K562 (cell line): ENCODE measurements around the gene TMEM234. TPM values are rescaled to one million over a fixed set of nuclear protein-coding genes. Genes with fewer than 3 reads are reported as not detected.

Source experiments
- CC2D1A ChIP-seq: fragments of 450-650 bp; IDR thresholded peaks from 2 replicates; pipeline ENCODE4 v1.6.1; 2017; ENCODE audit warnings: mild to moderate bottlenecking
- GATAD2B ChIP-seq: fragments of 450-650 bp; IDR thresholded peaks from 2 replicates; pipeline ENCODE4 v1.6.1; 2017; ENCODE audit warnings: mild to moderate bottlenecking, borderline replicate concordance
- HDAC2 ChIP-seq: fragments of 450-650 bp; IDR thresholded peaks from 2 replicates; pipeline ENCODE4 v1.6.1; 2016; ENCODE audit warnings: mild to moderate bottlenecking
- KLF10 ChIP-seq: fragments of 250-450 bp; sonication (Bioruptor Pico); IDR thresholded peaks from 2 replicates; pipeline ENCODE4 v1.6.1; 2021; ENCODE audit warnings: matching md5 sums
- KLF16 ChIP-seq: IDR thresholded peaks from 2 replicates; pipeline ENCODE4 v1.6.1; 2016; ENCODE audit warnings: antibody characterized with exemption
- MCM3 ChIP-seq: fragments of 450-650 bp; IDR thresholded peaks from 2 replicates; pipeline ENCODE4 v1.6.1; 2016
- MEF2D ChIP-seq: conservative IDR thresholded peaks from 2 replicates; pipeline ENCODE4 v1.6.1; 2016; ENCODE audit warnings: low read depth, missing genetic modification characterization, missing compliant biosample characterization
- MYNN ChIP-seq, 2 experiments: sonication (generic); formaldehyde crosslinking in 1 of 2; IDR thresholded peaks; 2 replicates each; pipeline versions ENCODE4 v1.5.0 to v1.6.1; 2016 to 2020; ENCODE audit warnings: antibody characterized with exemption in 1 of 2, missing genetic modification reagents in 1 of 2
- NONO ChIP-seq, 2 experiments: fragments of 200-400 bp in 1 of 2; fragments of 450-650 bp in 1 of 2; formaldehyde crosslinking in 1 of 2; IDR thresholded peaks; 2 replicates each; pipeline ENCODE4 v1.6.1; 2017; ENCODE audit warnings: low read depth in 2 of 2, mild to moderate bottlenecking in 2 of 2, moderate library complexity in 2 of 2, low read length in 1 of 2
- PTBP1 ChIP-seq: fragments of 200-400 bp; formaldehyde crosslinking; IDR thresholded peaks from 2 replicates; pipeline ENCODE4 v1.6.1; 2017; ENCODE audit warnings: low read depth, low read length
- RBBP5 ChIP-seq: fragments of 200-600 bp; sonication (generic); IDR thresholded peaks from 2 replicates; pipeline ENCODE4 v1.6.1; 2012; ENCODE audit warnings: borderline replicate concordance, mild to moderate bottlenecking, low read length, control low read depth, inconsistent platforms; ENCODE audit not compliant: insufficient read depth, poor library complexity, severe bottlenecking
- SETDB1 ChIP-seq: IDR thresholded peaks from one replicate; pipeline ENCODE4 v1.6.1; 2012; ENCODE audit warnings: low read length, control low read depth, inconsistent platforms
- SMC3 ChIP-seq: conservative IDR thresholded peaks from 2 replicates; pipeline ENCODE4 v1.6.1; 2011; ENCODE audit warnings: low read depth, low read length, improper control_type of control experiment; ENCODE audit not compliant: insufficient read depth
- XRCC5 ChIP-seq: fragments of 200-400 bp; formaldehyde crosslinking; IDR thresholded peaks from 2 replicates; pipeline ENCODE4 v1.6.1; 2017; ENCODE audit warnings: low read depth, mild to moderate bottlenecking, low read length
- ZNF140 ChIP-seq: fragments of 250-450 bp; sonication (Bioruptor Pico); IDR thresholded peaks from 2 replicates; pipeline ENCODE4 v1.8.0; 2021; ENCODE audit warnings: moderate library complexity, mild to moderate bottlenecking, inconsistent platforms
- ZNF175 ChIP-seq: fragments of 200-800 bp; sonication (Bioruptor generic); IDR thresholded peaks from 2 replicates; pipeline ENCODE4 v1.6.1; 2016; ENCODE audit warnings: low read depth, mild to moderate bottlenecking, missing genetic modification characterization, missing compliant biosample characterization
- ZNF24 ChIP-seq: fragments of 450-650 bp; IDR thresholded peaks from 2 replicates; pipeline ENCODE4 v1.6.1; 2016
- ZNF253 ChIP-seq: fragments of 250-450 bp; sonication (Bioruptor Pico); conservative IDR thresholded peaks from 2 replicates; pipeline ENCODE4 v1.6.1; 2021; ENCODE audit warnings: mild to moderate bottlenecking
- polyA plus RNA-seq, 8 experiments: library from polyadenylated mRNA; depleted of rRNA in 4 of 8; stranded (reverse) in 5 of 8; unstranded in 3 of 8; fragments of >200 nt; fragmentation: Nextera tagmentation in 2 of 8; fragmentation: Illumina TruSeq in 1 of 8; extraction: Ambion mirVana in 2 of 8; extraction: Trizol in 1 of 8; gene quantifications; 2 replicates each; pipeline versions ENCODE4 v1.2.1 to v1.2.3, GENCODE V29; 2011 to 2014; ENCODE audit warnings: inconsistent platforms in 1 of 8, missing spikeins in 1 of 8
- total RNA-seq, 7 experiments: library from RNA; depleted of rRNA in 6 of 7; stranded (reverse); fragments of >200 nt in 6 of 7; fragmentation: Illumina TruSeq in 2 of 7; extraction: Trizol in 2 of 7; gene quantifications; 2 replicates each; pipeline versions ENCODE4 v1.2.1 to v1.2.3, GENCODE V29; 2011 to 2021; ENCODE audit warnings: low replicate concordance in 1 of 7
- TF ChIP-seq, protein P1 (sequence below): fragments of 250-450 bp; sonication (Bioruptor Pico); IDR thresholded peaks from 2 replicates; pipeline ENCODE4 v1.5.0; 2021; ENCODE audit warnings: mild to moderate bottlenecking, borderline replicate concordance
- TF ChIP-seq, protein P2 (sequence below): sonication (generic); formaldehyde crosslinking; IDR thresholded peaks from 2 replicates; pipeline ENCODE4 v1.8.0; 2022; ENCODE audit warnings: mild to moderate bottlenecking, missing genetic modification reagents
- TF ChIP-seq, protein P3 (sequence below): IDR thresholded peaks from 2 replicates; pipeline ENCODE4 v1.6.1; 2016; ENCODE audit warnings: missing genetic modification characterization, missing compliant biosample characterization
- TF ChIP-seq, protein P4 (sequence below): fragments of 450-650 bp; IDR thresholded peaks from 2 replicates; pipeline ENCODE4 v1.6.1; 2017; ENCODE audit warnings: antibody characterized with exemption

The TMEM234 gene
- total and polyA plus RNA-seq, 9 of the 15 experiments (the other 6 are each of a cell fraction or from before 2014, with no cell fraction given) = 5.0 to 12.9 (median 7.6) TPM

DNA sequence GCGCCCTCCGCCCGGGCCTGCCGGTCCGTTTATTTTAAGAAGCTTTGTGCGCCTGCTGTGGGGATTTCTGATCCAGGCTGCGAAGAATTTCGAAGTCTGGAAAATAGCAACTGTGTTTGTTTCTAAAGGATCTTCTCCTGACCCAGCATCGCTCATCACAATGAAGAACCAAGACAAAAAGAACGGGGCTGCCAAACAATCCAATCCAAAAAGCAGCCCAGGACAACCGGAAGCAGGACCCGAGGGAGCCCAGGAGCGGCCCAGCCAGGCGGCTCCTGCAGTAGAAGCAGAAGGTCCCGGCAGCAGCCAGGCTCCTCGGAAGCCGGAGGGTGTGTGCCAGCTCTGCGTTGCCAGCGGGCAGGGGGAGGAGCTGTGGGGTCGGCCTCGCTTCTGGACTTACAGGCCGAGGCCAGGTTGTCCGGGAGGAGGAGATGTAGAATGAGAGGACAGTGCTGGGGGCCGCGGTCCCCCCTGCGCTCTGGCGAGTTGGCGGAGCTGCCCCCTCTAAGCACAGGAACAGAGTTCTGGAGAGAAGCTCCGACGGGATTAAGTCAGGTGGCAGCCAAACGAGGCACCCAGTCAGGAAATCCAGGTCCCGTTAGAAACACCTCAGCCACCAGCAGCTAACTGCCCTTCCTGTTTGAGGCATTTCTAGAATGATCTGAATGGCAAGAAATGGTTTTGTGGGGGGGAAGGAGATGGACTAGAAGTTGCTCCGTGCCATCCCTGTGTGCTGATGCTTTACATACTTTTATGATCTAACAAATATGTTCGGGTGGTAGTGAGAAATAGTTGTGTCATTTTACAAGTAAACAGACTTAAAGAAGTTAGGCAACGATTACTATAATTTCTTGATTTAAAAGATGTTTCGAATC is 41.7 kb downstream of the TMEM234 start (continued):
- TF ChIP-seq, protein P1, sequence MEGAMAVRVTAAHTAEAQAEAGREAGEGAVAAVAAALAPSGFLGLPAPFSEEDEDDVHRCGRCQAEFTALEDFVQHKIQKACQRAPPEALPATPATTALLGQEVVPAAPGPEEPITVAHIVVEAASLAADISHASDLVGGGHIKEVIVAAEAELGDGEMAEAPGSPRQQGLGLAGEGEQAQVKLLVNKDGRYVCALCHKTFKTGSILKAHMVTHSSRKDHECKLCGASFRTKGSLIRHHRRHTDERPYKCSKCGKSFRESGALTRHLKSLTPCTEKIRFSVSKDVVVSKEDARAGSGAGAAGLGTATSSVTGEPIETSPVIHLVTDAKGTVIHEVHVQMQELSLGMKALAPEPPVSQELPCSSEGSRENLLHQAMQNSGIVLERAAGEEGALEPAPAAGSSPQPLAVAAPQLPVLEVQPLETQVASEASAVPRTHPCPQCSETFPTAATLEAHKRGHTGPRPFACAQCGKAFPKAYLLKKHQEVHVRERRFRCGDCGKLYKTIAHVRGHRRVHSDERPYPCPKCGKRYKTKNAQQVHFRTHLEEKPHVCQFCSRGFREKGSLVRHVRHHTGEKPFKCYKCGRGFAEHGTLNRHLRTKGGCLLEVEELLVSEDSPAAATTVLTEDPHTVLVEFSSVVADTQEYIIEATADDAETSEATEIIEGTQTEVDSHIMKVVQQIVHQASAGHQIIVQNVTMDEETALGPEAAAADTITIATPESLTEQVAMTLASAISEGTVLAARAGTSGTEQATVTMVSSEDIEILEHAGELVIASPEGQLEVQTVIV = no peak
- no peak for TF ChIP-seq HDAC2
- 0 out of 2 replicates have a peak, but pooled peaks have one; percentile 9 for TF ChIP-seq CC2D1A
- TF ChIP-seq, protein P2, sequence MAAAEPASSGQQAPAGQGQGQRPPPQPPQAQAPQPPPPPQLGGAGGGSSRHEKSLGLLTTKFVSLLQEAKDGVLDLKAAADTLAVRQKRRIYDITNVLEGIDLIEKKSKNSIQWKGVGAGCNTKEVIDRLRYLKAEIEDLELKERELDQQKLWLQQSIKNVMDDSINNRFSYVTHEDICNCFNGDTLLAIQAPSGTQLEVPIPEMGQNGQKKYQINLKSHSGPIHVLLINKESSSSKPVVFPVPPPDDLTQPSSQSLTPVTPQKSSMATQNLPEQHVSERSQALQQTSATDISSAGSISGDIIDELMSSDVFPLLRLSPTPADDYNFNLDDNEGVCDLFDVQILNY (CRISPR knock-in tag) = no peak
- TF ChIP-seq ZNF175 (CRISPR knock-in tag) = no peak; the same call in 1 of the 2 replicates
- TF ChIP-seq KLF16 = no peak
- TF ChIP-seq MYNN (IDR thresholded peaks at IDR 0.05) = no peak
- no peak for TF ChIP-seq MYNN (CRISPR knock-in tag; IDR thresholded peaks at IDR 0.05)
- no peak for TF ChIP-seq SETDB1
- 0 out of 2 replicates have a peak, but pooled peaks have one; percentile 15 for TF ChIP-seq MEF2D
- TF ChIP-seq, protein P3, sequence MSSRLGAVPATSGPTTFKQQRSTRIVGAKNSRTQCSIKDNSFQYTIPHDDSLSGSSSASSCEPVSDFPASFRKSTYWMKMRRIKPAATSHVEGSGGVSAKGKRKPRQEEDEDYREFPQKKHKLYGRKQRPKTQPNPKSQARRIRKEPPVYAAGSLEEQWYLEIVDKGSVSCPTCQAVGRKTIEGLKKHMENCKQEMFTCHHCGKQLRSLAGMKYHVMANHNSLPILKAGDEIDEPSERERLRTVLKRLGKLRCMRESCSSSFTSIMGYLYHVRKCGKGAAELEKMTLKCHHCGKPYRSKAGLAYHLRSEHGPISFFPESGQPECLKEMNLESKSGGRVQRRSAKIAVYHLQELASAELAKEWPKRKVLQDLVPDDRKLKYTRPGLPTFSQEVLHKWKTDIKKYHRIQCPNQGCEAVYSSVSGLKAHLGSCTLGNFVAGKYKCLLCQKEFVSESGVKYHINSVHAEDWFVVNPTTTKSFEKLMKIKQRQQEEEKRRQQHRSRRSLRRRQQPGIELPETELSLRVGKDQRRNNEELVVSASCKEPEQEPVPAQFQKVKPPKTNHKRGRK (tag) = no peak
- no peak for TF ChIP-seq RBBP5
- TF ChIP-seq, protein P4, sequence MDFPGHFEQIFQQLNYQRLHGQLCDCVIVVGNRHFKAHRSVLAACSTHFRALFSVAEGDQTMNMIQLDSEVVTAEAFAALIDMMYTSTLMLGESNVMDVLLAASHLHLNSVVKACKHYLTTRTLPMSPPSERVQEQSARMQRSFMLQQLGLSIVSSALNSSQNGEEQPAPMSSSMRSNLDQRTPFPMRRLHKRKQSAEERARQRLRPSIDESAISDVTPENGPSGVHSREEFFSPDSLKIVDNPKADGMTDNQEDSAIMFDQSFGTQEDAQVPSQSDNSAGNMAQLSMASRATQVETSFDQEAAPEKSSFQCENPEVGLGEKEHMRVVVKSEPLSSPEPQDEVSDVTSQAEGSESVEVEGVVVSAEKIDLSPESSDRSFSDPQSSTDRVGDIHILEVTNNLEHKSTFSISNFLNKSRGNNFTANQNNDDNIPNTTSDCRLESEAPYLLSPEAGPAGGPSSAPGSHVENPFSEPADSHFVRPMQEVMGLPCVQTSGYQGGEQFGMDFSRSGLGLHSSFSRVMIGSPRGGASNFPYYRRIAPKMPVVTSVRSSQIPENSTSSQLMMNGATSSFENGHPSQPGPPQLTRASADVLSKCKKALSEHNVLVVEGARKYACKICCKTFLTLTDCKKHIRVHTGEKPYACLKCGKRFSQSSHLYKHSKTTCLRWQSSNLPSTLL = no peak
- TF ChIP-seq KLF10 = no peak
- no peak for TF ChIP-seq ZNF24
- no peak for TF ChIP-seq ZNF140
- TF ChIP-seq NONO (IDR thresholded peaks at IDR 0.05; ENCODE audit: low read depth in 2 of 2, low read length in 1 of 2) = no peak
- TF ChIP-seq XRCC5 = no peak
- no peak for TF ChIP-seq ZNF253 (CRISPR knock-in tag)
- 0 out of 2 replicates have a peak, but pooled peaks have one; percentile 8 for TF ChIP-seq SMC3
- TF ChIP-seq PTBP1 = no peak
- TF ChIP-seq GATAD2B = no peak
- TF ChIP-seq MCM3 = no peak
